KBM-7 (cell line): Measurements from ENCODE around the gene VN1R5.

Experiments
- DNase-seq: peaks from one replicate; pipeline ENCODE4 v3.0.0-alpha.2; 2015
- in situ Hi-C: fragments of 300-500 bp; cut with MboI; formaldehyde crosslinking; loops from 2 replicates; pipeline ENCODE4 v1.14.3; 2020; ENCODE audit warnings: low sequenced_read_pairs, low pct_unique_long_range_greater_than_20kb, mixed read lengths

VN1R5 gene

DNA sequence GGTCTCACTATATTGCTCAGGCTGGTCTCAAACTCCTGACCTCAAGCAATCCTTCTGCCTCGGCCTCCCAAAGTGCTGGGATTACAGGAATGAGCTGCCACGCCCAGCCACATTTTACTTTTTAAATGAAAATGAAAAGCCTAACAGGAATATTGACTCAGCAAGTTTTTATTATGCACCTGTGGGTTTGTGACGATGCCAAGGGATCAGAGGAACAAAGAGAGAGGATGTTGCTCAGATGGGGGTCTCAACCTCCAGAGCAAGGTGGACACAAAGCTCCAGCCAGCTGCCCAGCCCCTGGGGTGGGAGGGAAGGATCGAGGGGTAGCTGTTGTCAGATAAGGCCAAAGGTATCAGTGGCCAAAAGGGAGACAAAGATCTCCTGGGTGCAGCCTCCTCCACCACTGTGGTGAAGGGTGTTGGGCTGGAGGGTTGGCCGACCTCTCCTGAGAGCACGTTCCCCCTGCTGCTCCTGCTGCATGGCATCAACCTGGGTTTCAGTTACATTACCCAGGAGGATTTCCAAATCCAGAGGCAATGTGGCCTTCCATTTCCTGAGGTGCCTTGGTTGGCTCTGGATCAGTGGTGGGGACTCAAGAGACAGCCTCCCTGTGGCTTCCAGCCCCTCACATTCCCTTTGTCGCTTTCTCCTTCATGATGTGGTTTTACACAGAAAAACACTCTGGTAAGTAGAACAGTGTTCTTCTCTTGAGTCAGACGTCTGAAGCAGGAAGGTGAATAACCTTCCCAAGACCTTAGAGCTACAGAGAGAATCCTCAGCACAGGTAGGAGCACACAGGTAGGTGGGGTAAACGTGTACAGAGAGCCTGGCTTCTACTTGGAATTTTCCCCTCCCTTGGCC lies 41.6 kb downstream of the VN1R5 start:
- DNase-seq = no peak
- in situ Hi-C loops = no loop called here

- DNase-seq = no peak
- in situ Hi-C loops = no loop called here
Measured at GRCh38 chr1:247298124-247298481, 42.2 kb downstream of the VN1R5 start.

- in situ Hi-C loops = no loop called here
- DNase-seq = no peak
Measured at GRCh38 chr1:247298701-247299100, 42.8 kb downstream of the VN1R5 start.

- no peak for DNase-seq
- in situ Hi-C loops = no loop called here
Measured at GRCh38 chr1:247299723-247300381, 44.0 kb downstream of the VN1R5 start.

GRCh38 chr1:247300491-247301175 lies 44.8 kb downstream of the VN1R5 start:
- in situ Hi-C loops = no loop called here
- no peak for DNase-seq

DNA sequence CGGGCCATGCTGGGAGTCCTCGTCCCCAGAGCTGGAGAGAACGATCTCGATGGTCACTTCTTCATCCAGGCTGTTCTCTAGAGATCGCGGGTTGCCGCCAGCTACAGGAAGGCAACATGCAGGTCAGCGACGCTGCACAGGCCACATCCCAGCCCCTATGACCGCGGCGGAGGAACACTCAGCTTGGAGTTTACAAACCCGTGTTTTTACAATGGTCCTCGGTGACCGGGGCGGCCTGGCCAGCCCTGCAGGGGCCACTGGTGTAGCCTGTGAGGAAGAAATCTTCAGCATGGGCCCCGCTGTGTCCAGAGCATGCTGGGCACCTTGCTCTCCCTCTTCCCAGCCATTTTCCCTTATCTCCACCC lies 45.3 kb downstream of the VN1R5 start:
- in situ Hi-C loops = no loop called here
- no peak for DNase-seq

DNA sequence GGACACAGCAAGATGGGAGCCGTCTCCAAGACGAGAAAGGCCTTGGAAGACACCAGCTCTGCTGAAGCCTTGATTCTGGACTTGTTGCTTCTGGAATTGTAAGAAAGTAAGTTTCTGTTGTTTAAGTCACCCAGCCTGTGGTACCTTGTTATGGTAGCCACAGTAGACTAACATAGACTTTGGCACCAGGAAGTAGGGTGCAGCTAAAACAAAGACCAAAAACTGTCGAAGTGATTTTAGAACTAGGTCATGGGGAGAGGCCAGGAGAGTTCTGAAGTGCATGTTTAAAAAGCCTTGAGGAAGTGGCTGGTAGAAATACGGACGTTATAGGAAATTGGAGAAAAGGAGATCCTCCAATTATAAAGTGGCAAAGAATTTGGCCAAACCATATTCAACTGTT lies 47.3 kb downstream of the VN1R5 start:
- in situ Hi-C loops = no loop called here
- no peak for DNase-seq

DNA sequence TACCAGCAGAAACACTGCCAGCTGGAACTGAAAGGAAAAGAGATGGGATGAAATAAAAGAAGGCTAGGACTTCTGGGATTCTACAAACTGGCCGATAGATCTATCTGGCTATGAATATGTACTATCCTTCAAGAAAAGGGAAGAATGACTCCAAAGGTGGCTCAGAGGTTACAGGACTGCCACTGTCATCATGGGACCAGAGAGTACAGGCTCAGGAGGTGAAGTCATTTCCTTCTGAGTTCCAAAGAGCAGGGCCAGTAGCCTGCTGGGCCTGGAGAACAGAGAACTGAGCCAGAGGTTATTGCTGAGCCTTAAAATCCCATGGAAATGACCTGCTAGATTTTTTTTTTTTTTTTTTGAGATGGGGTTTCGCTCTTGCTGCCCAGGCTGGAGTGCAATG lies 48.2 kb downstream of the VN1R5 start:
- in situ Hi-C loops = no loop called here
- no peak for DNase-seq
